ENCODE results near the gene SNX18.
"Not testable (repeated sequence)": the region's sequence is repeated elsewhere in the genome, so short reads cannot be mapped to it uniquely, and the experiment has no call there.

SNX18 gene

GRCh38 chr5:54520940-54521339, 3.4 kb downstream of the SNX18 start:
- DNase-seq: no peak

- no peak for DNase-seq
These were observed 4.4 kb downstream of the SNX18 start for GRCh38 chr5:54521856-54522479.

GRCh38 chr5:54523534-54523933, 6.0 kb downstream of the SNX18 start:
- no peak for DNase-seq

- no peak for DNase-seq
These were observed 6.5 kb downstream of the SNX18 start for GRCh38 chr5:54524082-54524481.

GRCh38 chr5:54524704-54525103, 7.1 kb downstream of the SNX18 start:
- DNase-seq: no peak

- DNase-seq: no peak
These were observed 7.7 kb downstream of the SNX18 start for GRCh38 chr5:54525261-54525660.

GRCh38 chr5:54525692-54526091, 8.1 kb downstream of the SNX18 start:
- DNase-seq: no peak

GRCh38 chr5:54526604-54527288, 9.2 kb downstream of the SNX18 start:
- no peak for DNase-seq

- DNase-seq: no peak
These were observed 11.2 kb downstream of the SNX18 start for GRCh38 chr5:54528633-54529209.

- no peak for DNase-seq
These were observed 12.0 kb downstream of the SNX18 start for GRCh38 chr5:54529565-54529964.

- no peak for DNase-seq
These were observed 14.0 kb downstream of the SNX18 start for GRCh38 chr5:54531546-54531945.

GRCh38 chr5:54533541-54534190, 16.1 kb downstream of the SNX18 start:
- DNase-seq: no peak

- no peak for DNase-seq
These were observed 16.8 kb downstream of the SNX18 start for GRCh38 chr5:54534191-54535004.

- DNase-seq: no peak
These were observed 17.7 kb downstream of the SNX18 start for GRCh38 chr5:54535149-54535844.

- DNase-seq: not testable (repeated sequence)
These were observed 18.8 kb downstream of the SNX18 start for GRCh38 chr5:54536375-54536774.

- not testable (repeated sequence) for DNase-seq
These were observed 19.3 kb downstream of the SNX18 start for GRCh38 chr5:54536861-54537260.

- DNase-seq: no peak
These were observed 20.2 kb downstream of the SNX18 start for GRCh38 chr5:54537725-54538124.

- DNase-seq: no peak
These were observed 20.6 kb downstream of the SNX18 start for GRCh38 chr5:54538156-54538555.

- no peak for DNase-seq
These were observed 21.4 kb downstream of the SNX18 start for GRCh38 chr5:54539001-54539400.

- no peak for DNase-seq
These were observed 22.7 kb downstream of the SNX18 start for GRCh38 chr5:54540286-54540685.

GRCh38 chr5:54541823-54542783, 24.5 kb downstream of the SNX18 start:
- no peak for DNase-seq

Measured in retina (tissue), 1 donor.